ENCODE measurements around the gene PGF.

PGF gene

DNA sequence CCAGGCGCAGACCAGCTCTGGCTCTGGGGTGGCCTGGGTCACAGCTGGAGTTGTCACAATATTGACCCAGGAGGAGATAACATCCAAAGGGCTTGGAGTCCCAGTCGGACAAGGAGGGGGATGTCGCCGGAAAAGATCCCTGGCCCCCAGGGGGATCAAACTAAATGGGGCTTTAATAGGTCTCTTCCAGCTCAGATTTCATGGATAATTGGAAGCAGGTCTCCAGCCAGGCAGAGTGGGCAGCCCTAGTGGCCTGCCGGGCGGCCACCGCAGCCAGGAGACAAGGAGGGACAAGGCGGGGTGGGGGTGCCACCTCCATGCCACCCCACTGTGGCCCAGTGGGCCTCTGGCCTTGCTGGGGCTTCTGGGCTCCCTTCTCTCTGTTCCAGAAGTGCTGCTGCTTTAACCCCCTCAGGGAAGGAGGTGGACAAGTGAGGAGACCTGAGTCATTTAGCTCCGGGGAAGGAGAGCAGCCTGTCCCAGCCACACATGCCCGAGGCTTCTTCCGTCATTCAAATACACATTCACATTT lies 23.1 kb upstream of the PGF start:
- no peak for DNase-seq (ENCODE audit: low spot score)

DNA sequence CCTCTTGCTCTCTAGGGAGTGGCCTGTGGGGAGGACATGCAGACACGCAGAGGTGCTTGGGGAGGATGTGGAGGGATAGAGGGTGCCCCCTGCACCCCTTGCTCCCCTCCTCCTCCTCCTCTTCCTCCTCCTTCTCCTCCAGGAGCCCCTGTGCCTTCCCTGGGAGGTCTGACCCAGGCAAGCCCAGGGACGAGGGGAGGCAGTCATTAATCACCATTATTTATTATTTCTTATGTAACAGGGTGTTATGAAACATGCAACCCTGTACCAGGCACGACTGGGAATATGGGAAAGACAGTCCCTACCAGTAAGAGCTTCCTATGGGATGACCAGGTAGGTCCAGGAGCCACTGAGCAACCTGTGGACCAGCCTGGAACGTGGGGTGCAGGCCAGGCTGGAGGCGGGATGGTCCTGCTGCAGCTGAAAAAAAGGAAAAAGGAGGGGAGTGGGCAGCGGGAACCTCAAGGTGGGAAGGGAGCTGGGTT lies 22.5 kb upstream of the PGF start:
- no peak for DNase-seq (ENCODE audit: low spot score)

DNA sequence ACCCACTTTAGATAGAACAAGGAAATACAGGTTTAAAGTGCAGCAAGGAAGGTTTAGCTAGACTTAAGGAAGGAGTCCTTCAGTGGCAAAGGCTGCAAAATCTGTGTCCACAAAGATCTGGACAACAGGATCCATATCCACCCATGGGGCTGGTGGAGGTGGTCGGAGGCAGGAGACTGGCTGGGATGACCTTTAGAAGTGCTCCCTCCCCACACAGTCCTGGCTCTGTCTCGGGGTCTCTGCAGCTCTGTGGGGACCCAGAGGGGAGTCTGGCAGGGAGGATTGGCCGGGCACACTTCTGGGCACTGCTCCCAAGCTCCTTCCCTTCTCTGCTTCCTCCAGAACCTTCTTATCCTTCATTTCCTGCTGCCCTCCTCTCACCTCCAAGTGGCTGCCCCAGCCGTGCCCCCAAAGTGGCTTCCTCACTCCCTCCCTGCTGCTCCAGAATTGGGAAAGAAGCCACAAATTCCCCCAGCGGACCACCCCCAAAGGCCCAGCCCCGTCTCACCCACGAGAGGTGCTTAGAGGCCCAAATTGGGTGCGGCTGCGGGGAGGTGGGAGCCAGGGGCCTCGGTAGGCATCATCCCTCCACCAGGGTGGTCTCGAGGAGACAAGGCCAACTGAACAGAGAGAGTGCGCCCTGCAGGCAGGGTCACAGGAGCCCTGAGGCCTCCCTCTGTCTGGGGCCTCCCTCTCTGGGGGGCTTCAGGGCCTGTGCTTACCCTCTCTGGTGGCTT lies 21.9 kb upstream of the PGF start:
- DNase-seq (ENCODE audit: low spot score), result no peak

DNA sequence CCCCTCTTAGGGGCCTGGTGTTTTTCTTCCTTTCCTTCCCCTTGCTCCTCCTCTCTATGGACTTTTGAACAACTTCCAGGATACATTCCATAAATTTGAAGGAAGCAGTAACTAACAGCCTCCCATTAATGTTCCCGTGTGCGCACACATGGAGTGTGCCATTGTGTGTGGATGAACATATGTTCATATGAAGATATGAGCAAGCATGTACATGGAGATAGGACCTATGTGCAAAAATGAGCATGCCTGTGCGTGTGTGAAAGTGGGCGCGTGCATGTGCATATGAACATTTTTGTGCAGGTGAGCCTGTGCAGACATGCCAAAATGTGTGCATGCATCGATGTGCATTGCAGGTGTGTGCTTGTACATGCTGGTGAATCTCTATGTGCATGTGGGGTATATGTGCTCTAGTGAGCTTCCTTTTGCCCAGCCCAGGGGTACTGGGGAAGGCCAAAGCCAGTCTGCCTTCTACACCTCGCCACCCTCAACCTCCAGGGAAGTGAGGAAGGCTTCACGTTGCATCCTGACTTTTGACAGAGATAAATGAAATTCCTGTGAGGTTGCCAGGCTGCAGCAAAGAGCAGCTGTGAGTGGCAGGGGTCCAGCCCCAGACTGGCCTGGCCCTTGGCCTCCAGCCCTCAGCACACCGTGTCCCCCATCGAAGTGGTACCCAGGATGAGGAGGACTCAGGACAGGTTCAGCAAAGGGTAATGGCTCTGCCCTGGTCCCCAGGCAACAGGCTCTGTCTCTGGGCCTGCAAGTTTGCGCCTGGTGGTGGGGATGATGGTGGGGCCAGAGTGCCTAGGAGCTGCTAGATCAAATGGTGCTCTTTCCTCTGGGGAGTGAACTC lies 21.1 kb upstream of the PGF start:
- no peak for DNase-seq (ENCODE audit: low spot score)

DNA sequence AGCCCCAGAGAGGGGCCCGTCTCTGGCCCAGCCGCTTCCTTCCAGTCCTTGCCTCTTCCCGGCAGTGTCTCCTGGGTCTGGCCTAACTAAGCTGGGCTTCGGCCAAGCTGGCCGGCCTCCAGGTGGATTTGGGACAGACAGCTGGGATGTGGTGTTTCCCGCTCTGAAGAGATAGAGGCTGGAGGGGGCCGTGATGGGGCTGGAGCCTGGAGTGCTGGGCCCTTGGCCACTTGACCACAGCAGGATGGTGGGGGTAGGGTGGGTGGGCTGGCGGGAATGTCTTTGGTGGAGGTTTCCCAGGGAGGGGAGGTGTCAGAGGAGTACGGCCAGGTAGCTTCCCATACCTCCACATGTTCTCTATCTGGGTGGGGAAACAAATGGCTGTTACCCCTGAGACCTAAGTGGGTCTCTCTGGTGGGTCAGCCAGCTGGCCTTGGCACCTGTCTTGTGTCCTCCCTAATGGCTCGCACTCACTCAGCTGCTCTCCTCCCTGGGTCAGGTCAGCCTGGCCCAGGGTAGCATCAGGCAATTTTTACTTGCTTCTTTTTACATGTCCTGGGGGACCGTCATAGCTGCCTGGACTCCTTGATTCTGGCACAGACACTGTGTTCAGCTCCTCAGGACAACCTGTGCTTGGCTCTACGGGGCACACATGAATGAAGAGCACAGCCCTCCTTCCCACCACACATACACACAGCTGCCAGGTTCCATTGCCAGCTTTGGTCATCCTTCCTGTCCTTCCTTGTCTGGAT lies 19.8 kb upstream of the PGF start:
- no peak for DNase-seq (ENCODE audit: low spot score)

DNA sequence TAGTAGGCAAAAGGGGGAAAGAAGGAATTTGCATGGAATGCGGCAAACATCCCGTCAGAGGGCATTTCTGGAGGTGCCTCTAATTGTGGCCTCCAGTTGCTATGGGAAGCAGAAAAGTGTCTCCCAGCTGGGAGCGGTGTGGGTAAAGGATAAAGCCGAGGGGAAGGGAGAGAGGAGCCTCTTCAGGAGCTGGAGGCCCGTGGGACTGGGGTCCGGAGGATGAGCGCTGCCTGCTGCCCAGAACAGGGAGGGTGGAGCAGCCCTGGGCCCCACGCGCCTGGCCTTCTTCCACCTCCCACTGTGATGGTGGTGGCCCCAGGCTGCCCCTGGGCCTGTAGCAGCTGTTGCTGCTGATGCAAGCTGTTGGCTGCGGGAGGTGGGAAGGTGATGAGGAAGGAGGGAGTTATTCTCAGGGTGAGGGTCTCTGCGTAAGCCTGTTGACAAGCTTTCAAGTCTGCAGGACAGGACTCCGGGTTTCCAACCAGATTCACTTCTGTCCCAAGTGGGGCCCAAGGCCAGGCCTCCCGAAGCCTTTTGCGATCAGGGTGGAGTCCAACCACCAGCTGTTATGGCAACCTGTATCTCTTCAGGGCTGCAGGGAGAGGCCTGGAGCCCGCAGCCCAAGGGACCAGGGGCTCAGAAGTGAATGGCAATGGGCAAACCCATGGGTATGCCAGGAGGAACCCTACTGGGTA lies 19.1 kb upstream of the PGF start:
- no peak for DNase-seq (ENCODE audit: low spot score)

DNA sequence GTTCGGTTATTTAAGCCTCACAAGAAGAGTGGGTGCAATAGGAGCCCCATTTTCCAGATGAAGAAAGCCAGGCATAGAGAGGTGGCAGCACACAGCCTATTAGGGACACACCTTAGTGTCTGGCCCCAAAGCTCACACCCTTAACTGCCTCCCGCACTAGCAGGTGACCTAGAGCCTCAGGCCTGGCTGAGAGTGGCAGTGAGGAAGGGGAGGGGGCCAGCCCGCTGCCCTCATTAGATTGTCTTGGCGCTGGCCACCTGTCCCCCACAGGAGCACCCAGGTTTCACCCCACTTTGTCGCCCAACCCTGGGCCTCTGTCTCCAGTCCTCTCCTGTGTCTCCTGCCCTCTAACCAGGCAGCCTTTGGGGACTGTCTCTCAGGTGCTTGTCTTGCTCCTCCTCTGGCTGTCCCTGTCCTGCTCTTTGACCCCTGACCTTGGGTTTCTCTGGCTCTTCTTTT lies 18.5 kb upstream of the PGF start:
- DNase-seq (ENCODE audit: low spot score), result no peak

DNA sequence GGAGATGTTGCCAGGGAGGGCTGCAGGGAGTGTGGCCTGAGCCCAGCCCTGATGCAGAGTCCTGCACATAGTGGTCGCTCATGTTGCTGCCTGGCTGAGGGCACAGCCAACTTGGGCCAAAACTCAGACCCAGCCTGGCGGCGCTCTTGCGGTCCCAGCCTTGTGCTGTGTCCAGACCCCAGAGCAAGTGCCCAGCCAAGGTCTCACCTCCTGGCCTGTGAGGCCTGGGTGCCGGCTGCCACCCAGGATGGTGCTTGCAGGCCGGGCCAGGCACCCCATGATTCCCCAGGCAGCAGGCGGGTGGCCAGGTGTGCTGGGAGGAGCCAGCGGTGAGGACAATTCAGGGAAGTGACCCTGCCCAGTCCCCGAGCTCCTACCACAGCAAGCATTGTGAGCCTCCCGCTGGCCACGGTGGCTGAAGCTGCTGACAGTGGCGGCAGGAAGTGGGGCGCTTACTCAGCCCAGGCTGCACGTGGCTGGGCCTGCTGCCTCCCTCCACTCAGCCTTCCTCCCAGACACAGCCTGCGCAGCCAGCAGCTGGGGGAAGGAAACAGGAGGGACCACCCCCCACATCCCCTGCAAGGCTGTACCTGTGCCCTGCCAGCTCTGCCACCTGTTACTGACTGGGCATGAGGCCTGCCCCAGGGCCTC lies 17.7 kb upstream of the PGF start:
- DNase-seq (ENCODE audit: low spot score), result no peak

DNA sequence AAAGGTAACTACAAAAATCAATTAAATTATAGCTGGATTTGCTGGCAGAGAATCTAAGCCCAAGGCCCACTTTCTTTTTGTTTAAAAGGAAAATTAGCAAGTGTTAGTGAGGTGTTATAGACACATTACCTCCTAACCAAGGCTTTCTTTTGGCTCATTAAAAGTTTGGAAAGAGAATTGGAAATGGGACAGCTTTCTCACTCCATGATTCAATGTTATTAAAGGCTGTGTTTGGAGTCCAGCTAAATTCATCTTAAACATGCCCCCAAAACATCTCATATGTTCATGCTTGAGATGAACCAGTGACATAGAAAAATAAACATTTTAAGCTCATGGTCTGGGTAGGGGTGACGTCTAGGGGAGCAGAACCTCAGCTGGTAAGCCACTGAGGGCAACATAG lies 13.4 kb upstream of the PGF start:
- no peak for DNase-seq (ENCODE audit: low spot score)

DNA sequence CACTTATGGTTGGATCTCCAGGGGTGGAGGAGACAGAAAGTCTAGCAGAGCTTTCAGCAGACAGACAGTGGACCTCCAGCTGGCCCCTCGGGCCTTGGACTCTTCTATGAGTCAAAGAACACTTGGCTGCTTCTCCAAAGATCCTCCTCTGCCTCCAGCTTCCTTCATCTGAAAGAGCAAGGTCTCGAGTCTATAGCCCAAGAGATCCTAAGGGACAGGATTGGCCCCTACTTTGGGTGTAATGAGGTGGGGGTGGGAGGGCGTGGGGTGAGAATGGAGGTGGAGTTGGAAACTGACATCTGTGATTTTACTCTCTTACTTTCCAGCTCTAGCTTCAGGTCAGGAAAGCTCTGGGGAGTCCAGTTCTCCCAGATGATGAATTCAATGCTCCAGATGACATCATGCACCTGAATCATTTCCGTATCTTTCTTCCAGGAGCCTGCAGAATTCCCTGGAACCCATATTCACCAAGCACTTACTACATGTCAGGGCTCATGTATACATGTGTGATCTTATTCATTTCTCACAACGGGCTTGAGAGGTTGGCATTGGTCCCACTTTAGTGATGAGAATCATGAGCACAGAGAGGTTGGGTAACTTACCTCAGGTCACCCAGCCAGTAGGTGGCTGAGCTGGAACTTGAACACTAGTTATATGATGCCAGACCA lies 10.2 kb upstream of the PGF start:
- DNase-seq (ENCODE audit: low spot score), result no peak

DNA sequence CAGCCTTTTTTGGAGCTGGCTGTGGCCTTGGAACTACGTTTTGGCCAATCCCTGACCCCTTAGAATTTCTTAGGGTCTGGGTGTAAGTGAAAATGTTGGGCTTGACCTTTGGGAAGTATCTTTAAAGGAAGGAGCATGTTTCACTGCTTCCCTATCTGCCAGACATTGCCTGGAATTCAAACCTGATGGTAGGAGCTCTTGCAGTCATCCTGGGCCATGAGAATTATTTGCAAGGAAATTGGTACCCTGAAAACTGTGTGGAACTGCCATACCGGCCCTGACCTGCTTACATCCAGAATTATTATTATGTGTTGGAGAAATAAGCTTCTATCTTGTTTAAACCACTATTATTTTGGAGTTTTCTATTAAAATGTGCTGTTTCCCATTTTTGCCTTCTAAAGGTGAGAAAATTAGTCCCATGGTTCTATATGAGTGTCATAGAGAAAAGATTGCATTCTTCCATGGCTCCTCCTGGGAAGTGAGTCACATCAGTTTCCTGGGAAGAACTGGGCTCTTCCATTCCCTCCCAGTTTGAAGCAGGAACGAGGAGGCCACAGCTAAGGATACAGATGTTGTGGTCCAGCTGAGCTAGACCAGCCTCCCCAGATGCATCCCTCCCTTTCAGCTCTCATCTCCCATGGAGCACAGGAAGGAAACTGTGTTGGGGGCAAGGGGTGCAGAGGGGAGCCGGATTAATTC lies 9.5 kb upstream of the PGF start:
- DNase-seq (ENCODE audit: low spot score), result no peak

DNA sequence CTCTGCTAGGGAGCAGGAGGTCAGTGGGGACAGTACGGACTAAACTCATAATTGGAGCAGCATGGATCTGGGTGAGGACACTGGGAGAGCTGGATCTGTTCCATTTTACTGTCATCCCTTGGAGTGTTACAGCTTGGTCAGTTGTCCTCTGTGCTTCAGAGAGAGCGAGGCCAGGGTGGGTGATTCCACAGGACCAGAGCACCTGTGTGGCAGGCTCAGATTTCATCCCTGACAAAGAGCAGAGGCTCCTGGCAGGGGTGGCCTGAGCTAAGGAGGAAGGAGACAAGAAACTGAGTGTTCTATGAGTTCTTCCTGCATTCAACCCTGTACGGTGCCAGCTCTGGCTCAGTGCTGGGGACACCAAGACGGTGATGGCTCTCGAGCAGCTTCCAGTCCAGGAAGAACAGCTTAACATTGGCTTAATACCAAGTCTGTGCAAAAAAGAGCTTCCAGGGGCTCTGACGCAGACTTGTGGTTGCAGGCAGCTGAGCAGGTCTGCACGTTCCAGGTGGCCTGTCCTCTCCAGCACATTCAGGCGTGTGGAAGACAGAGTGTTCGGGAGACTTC lies 8.4 kb upstream of the PGF start:
- DNase-seq (ENCODE audit: low spot score), result no peak

DNA sequence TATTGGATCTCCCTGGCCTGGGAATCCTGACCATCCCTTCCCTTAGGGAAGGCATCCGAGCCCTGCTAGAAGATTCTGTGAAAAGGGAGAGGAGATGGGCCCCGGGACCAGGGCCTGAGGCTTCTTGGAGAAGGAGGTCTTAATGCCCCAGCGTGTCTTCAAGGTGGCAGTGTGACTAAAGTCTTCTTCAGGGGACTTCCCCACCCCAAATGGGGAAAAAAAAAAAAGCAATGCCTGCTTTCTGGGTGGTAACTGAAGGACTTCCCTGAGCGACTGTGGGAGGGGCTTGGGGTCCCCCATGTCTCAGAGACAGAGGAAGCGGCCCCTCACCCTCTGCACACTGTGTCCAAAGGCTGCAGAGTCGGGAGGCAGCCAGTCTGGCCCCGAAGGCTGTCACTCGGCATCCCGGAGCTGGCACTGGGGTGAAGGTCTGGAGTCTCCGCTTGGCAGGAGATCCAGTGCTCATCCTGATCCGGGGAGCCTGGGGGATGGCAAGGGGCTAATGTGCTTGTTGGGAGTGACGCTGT lies 7.8 kb upstream of the PGF start:
- no peak for DNase-seq (ENCODE audit: low spot score)

DNA sequence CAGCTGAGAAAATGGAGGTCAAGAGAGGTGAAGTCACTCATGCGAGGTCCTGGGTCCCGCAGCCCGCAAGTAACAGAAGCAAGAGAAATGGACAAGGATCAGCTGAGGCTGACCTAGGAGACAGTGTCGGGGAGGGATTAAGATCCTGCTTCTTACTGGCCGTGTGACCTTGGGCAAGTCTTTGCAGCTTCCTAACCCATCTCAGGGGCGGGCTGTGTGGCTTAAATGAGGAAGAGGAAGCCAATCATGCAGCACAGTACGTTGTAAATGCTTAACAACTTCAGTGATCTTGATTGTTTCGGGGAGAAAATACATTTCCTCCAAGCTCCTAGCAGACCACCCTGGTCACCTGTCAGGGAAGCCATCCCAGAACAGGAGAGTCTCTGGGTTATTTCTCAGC lies 7.1 kb upstream of the PGF start:
- DNase-seq (ENCODE audit: low spot score), result no peak

DNA sequence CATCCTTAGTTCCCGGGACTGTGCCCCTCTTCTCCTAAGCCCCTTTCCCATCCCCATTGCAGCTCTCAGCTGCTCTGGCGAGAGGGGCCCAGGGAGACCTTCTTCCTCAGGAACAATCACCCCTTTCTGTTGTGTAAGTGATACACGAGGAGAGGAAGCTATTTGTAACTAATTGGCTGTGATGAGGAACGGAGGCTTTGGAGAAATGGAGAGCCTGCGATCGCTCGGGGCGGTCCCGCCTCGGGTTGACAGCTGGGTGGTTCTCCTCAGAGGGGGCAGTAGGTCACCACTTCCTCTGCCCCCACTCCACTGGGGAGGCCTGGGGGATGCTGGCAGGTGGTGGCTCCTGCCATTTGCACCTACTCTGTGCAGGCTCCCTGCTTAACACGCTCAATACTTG lies 6.6 kb upstream of the PGF start:
- no peak for DNase-seq (ENCODE audit: low spot score)

DNA sequence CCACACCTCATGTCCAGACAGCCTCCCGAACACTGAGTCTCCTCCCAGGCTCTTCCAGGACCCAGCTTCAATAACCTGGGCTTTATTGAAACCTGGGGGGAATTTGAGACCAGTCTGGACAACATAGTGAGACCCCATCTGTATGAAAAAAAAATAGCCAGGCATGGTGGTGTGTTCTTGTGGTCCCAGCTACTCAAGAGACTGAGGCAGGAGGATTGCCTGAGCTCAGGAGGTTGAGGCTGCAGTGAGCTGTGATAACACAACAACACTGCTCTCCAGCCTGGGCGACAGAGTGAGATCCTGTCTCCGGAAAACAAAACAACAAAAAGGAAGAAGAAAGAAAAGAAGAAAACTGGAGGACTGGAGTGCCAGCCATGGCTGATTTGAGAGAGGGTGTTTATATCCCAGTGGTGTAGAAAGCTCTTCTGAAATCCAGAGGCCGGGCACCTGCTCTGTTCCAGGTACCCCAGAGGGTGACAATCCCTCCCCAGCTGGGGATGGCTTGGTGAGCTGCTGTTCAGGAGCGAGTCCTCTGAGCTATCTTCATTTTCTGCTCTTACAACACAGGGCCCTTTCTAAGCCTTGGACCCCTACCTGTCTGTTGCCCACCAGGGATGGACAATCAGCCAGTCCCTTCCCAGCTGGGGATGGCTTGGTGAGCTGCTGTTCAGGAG lies 6.0 kb upstream of the PGF start:
- no peak for DNase-seq (ENCODE audit: low spot score)

DNA sequence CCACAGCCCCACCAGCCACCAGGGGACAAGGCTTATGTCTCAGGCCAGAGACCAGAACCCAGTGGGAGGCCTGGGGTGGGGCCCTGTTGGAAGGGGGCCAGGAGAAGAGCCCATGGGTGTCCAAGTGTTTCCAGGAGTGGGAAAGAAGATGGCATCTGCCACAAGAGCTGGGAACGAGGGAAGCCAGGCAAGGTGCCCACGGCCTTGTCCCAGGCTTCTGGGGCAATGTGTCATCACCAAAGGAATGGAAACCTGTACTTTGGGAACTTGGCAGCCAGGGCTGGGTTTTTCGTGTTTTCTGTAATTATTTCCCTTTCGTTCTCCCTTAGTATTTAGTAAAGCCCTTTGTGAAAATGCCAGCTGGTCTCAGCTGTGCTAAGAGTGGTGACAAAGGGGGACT lies 5.3 kb upstream of the PGF start:
- no peak for DNase-seq (ENCODE audit: low spot score)

DNA sequence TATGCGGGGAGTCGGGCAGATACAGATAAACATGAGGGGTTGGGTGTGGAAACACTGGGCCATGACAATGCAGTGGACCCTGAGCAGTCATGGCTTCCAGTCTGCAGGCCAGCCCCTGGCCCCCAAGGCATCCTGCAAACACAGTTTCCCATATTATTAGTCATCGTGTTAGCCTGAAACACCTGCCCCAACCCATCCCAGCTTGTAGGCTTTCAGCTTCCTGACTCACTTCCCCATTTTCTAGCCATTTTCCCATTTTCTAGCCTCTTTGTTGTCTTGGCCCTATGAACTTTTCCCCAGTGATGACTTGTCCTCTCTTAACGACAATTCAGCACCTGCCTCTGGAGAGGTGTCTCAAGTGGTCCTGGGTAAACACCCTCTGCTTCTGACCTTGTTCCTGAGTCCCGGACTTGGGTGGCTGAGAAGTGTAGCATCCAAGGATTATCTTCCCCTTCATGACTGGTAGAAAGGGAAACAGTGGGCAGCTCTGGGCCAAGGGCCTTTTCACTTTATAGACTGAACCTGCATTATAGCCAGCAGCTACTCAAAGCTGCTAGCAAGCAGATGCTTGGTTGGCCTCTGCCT lies 4.3 kb upstream of the PGF start:
- no peak for DNase-seq (ENCODE audit: low spot score)

Measured in globus pallidus (tissue), 1 donor.